HG02870 (cell line): ENCODE measurements around the gene KRTAP13-3.

ENCODE experiments used
- ATAC-seq: cut with Tn5 transposase; IDR thresholded peaks from one replicate; pipeline ENCODE4 v1.9.1; 2021; ENCODE audit warnings: mild to moderate bottlenecking, moderate library complexity; ENCODE audit not compliant: unreplicated experiment

The KRTAP13-3 gene

DNA sequence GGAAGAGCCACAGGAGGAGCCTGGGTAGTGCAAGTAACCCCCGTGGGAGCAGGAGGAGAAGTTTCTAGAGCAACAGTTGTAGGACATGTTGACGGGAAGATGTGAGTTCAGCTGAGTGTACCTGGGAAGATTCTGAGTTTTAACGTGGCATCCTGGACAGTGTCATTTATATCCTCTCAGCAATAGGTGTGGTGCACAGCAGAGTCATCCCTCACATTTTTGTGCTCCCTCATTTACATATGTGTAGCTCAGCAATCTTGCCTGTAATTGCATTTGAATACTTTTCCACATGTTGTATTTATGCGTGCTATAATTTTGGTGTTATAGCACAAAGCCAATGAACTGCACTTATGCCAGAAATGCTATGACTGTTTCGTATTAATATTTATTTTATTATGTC lies at the start of gene KRTAP13-3:
Gene KRTAP13-3 (minus strand): TSS at position 101 of the 400 bp plus-strand sequence. CDS start 14 bp downstream, at position 87.
- ATAC-seq: no peak

GRCh38 chr21:30468900-30469714 lies 43.4 kb upstream of the KRTAP13-3 start:
- ATAC-seq: no peak

DNA sequence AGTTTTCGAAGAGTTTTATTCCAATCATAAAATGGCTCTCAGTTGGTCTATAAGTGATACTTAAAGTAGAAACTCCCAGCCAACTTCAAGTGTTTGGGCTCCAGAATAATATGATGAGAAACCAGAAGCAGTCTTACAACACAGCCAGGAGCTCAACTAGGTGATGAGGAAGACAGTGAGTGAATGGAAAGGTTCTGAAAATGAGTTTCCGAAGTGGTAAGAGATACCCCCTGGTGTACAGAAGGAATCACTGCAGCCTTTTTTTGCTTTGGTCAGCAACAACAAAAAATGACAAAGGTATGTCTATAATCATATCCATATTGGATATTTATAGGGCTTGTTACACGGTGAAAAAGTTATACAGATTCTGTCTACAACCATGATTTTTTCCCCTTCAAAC lies 38.0 kb upstream of the KRTAP13-3 start:
- ATAC-seq: no peak

DNA sequence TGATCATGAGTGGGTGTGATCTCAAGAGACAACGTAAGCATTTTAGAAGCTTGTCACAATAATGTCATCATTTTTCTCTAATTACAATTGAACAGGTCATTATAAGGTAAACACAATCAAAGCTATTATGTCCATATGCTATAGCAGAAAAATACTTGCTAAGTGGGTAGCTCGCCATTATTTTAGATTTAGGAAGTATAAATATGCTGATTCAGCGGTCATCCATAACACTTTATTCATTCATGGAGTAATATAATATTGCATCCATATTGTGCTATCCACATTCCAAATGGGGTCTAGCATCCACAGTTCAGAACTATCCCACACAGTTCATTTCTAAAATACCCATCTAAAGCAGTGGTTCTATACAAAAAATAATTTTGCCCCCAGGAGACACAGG lies 22.8 kb upstream of the KRTAP13-3 start:
- ATAC-seq: no peak

DNA sequence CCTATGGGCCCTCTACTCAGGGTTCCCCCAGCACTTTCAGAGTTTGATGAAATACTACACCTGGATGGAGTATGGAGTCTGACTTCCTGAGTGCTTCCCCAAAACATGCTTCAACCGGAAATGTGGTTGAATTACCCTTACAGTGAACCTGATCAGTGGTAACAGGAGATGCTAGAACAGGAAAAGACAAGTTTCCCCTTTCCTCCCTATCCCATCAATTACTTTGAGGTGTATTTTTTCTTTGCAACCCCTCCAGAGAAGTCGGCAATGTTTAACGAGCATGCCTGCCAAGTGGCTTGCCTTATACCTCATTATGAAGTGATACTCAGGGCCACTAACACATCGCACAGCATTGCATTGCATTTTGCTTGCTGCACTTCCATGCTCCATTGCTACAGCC lies 21.3 kb upstream of the KRTAP13-3 start:
- ATAC-seq: no peak

- no peak for ATAC-seq
Measured at GRCh38 chr21:30444204-30444603, 18.5 kb upstream of the KRTAP13-3 start.

- ATAC-seq: no peak
Measured at GRCh38 chr21:30443226-30443625, 17.5 kb upstream of the KRTAP13-3 start.

DNA sequence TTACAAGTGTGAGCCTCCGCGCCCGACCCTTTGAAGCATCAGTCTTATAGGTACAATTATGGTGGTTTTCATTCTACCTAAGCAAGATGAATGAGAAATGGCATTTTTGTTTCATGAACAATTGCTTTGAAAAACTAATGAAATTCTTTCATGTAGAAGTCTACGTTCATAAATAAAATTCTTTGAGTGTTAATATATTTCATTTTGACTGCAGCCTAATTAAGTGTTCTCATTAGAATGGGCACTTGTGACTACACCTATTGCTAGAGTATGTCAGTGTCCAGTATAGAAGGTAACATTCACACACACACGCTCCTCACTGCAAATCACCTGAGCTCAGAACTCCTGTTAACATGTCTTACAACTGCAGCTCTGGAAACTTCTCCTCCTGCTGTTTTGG lies 14.2 kb upstream of the KRTAP13-3 start, which contains the start of gene KRTAP15-1:
Gene KRTAP15-1 (plus strand): TSS at position 301 of the 400 bp plus-strand sequence. CDS start 53 bp downstream, at position 354.
- no peak for ATAC-seq

- no peak for ATAC-seq
Measured at GRCh38 chr21:30437010-30437565, 11.4 kb upstream of the KRTAP13-3 start.

DNA sequence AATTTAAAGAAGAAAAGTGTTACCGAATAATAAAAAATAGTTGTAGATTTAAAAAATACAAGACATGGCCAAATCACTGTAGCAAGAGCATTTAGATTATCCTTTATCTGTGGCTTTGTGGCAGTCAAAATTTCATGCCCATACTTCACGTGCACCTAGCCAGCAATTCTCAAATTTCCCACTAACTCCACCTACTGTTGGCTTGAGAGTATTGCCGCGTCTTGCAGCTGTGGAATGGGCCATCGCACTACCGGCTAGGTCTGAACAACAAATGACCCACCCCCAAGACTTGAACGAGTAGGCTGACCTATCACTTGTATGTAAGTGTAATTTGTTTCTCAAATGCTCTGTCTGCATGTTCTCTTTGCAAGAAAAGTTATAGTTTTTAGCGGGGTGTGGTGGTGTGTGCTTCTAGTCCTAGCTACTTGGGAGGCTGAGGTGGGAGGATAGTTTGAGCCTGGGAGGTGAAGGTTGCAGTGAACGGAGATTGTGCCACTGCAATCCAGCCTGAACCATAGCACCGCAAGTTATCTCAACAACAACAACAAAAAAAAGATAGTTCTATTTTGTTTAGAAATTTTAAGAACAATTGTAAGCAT lies 8.4 kb upstream of the KRTAP13-3 start:
- ATAC-seq: no peak

DNA sequence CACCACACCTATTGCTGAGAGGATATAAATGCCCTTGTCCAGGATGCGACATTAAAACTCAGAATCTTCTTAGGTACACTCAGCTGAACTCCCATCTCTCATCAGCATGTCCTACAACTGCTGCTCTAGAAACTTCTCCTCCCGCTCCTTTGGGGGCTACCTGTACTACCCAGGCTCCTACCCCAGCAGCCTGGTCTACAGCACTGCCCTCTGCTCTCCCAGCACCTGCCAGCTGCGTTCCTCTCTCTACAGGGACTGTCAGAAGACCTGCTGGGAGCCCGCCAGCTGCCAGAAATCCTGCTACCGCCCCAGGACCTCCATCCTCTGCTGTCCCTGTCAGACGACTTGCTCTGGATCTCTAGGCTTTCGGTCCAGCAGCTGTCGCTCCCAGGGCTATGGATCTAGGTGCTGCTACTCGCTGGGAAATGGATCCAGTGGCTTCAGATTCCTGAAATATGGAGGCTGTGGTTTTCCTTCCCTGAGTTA lies 4.5 kb upstream of the KRTAP13-3 start, which contains the start of gene KRTAP13-4:
Gene KRTAP13-4 (plus strand): TSS at position 51 of the 486 bp plus-strand sequence. CDS start 56 bp downstream, at position 107.
- ATAC-seq: no peak

DNA sequence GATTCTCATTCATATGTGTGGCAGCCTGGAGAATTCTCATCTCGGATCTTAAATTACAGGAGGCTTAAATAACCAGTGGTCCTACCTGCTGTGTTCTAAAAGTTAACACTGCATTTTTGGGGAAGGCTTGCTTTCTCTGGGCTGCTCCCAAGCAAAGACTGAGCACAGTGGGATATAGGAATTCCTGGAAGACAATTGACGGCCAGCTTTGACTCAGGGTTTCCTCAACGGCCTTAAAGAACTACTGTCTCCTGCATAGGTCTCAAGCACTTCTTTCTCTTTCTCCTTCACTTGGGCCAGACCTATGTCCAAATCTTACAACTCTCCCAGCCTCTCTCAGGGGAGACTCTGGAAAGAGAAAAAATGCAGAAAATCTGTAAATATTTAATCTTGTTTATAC lies 1.0 kb upstream of the KRTAP13-3 start:
- no peak for ATAC-seq

GRCh38 chr21:30415993-30416392 lies 9.7 kb downstream of the KRTAP13-3 start:
- no peak for ATAC-seq

GRCh38 chr21:30408782-30409494 lies 16.8 kb downstream of the KRTAP13-3 start:
- ATAC-seq: no peak

- no peak for ATAC-seq
Measured at GRCh38 chr21:30395731-30396130, 30.0 kb downstream of the KRTAP13-3 start, which contains the start of gene KRTAP13-1. TSS of gene KRTAP13-1 (plus strand) at chr21:30396031. CDS start at chr21:30396087, 56 bp downstream.

DNA sequence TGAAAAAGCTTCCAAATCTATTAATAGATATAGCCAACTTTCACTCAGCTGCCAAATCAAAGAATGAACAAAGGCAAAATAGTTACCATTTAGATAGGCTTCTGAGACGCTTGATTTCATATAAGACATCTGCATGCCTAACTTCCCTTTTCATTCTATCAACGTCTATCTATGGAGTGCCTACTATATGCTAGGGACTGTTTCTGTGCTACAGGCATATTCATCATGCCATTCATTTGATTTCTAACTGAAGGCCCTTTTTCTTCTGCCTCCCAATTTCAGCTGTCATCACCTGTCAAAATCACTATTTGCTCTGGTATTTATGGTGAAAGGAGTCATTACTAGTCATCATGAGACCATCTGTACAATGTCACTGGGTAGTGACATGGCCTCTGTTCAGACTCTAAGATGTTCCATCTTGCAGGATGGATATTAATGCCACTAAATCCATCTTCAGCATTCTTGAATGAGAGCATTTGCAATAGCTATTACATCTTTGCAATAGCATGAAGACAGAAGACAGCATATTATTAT lies 34.2 kb downstream of the KRTAP13-3 start:
- ATAC-seq: no peak

DNA sequence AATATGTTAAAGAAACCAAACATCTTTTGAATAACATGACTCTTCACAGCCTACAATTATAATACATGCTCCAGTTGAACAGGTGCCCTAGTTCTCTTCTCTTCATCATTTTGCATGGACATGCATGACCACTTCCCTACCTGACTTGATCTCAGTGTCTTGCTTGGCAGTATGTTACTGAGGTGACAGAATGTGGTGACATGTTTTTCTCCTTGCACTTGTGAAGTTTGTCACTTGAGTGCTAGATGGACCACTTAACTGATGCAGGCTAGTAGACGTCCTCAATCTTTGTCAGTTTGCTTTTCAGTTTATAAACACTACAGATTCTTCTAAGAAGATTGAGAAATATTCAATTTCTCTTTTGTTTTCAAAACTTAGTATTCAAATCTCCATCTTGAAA lies 43.5 kb downstream of the KRTAP13-3 start:
- ATAC-seq: no peak
